OCI-LY3 (cell line): Measurements from ENCODE around the gene CCND1.

Experiments used
- H2AFZ ChIP-seq: fragments of 200-600, 300-600 bp; shearing (Covaris generic); 2 replicates; pipeline ENCODE4 v1.6.0; 2014; ENCODE audit warnings: antibody characterized with exemption, low read depth, low read length
- H3K27ac ChIP-seq: fragments of 200-600, 300-600 bp; sonication (generic); 2 replicates; pipeline ENCODE4 v1.5.1; 2014; ENCODE audit warnings: mild to moderate bottlenecking, low read length, moderate library complexity, mixed read lengths
- H3K27me3 ChIP-seq: fragments of 200-600, 300-600 bp; sonication (generic); 2 replicates; pipeline ENCODE4 v1.6.1; 2014; ENCODE audit warnings: low read depth, low read length, mixed read lengths
- H3K36me3 ChIP-seq: fragments of 200-600, 300-600 bp; sonication (generic); replicated peaks from 2 replicates; pipeline ENCODE3; 2014; ENCODE audit warnings: low read depth, low read length, mixed read lengths
- H3K4me1 ChIP-seq: fragments of 300-600, 200-600 bp; sonication (generic); 2 replicates; pipeline ENCODE4 v1.6.1; 2014; ENCODE audit warnings: low read length, mixed read lengths
- H3K4me2 ChIP-seq: fragments of 200-600, 300-600 bp; sonication (generic); 2 replicates; pipeline ENCODE4 v1.6.1; 2014; ENCODE audit warnings: low read length, mixed read lengths
- H3K4me3 ChIP-seq: fragments of 300-600, 200-600 bp; sonication (generic); 2 replicates; pipeline ENCODE4 v1.5.1; 2014; ENCODE audit warnings: antibody characterized with exemption, mild to moderate bottlenecking, low read length, moderate library complexity
- H3K79me2 ChIP-seq: fragments of 300-600, 200-600 bp; shearing (Covaris generic); 2 replicates; pipeline ENCODE4 v1.6.1; 2014; ENCODE audit warnings: mild to moderate bottlenecking, low read length, mixed read lengths
- H3K9ac ChIP-seq: fragments of 300-600, 200-600 bp; shearing (Covaris generic); 2 replicates; pipeline ENCODE4 v1.6.0; 2014; ENCODE audit warnings: mild to moderate bottlenecking, low read length, moderate library complexity
- H3K9me3 ChIP-seq: fragments of 200-600, 300-600 bp; shearing (Covaris generic); 2 replicates; pipeline ENCODE4 v1.6.1; 2014; ENCODE audit warnings: low read length, mixed read lengths; ENCODE audit not compliant: insufficient read depth
- H4K20me1 ChIP-seq: fragments of 200-600, 300-600 bp; sonication (generic); 2 replicates; pipeline ENCODE4 v1.6.1; 2016; ENCODE audit warnings: low read length, mixed read lengths; ENCODE audit not compliant: insufficient read depth
- CTCF ChIP-seq: fragments of 200-600, 300-600 bp; sonication (generic); IDR thresholded peaks from 2 replicates; pipeline ENCODE4 v1.5.1; 2014; ENCODE audit warnings: antibody characterized with exemption, low read length, low read depth
- EZH2phosphoT487 ChIP-seq: fragments of 200-600 bp; shearing (Covaris generic); IDR thresholded peaks from 2 replicates; pipeline ENCODE4 v1.6.1; 2018; ENCODE audit warnings: antibody characterized with exemption, mixed run types, low read depth

CCND1 gene

DNA sequence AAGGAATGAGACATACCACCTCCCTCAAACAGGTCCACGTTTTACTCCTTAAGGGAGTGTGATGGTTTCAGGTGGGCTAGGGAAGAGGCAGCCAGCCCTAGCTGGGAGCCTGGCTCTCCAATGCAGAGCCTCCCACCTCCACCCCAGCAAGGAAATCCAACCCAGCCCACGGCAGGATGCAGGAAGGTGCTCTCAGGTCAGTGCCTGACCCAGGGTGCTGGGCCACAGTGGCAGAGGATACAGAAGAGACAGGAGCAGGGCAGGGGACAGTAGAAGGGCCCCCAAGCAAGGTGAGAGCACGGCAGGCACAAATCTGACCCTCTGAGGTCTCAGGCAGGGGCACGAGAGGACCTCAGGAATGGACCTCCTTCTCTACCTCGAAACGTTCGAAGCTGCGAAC is 26.9 kb upstream of the CCND1 start:
- peaks cover 12% of the 10 kb centered on the region for H3K27me3 ChIP-seq
- no peaks in the 10 kb centered on the region for H4K20me1 ChIP-seq
- H3K4me1 ChIP-seq = no peaks in the 10 kb centered on the region
- H3K4me2 ChIP-seq = no peak overlapping the region
- H3K79me2 ChIP-seq = no peaks in the 10 kb centered on the region
- no peak overlapping the region for H3K4me3 ChIP-seq
- no peak for TF ChIP-seq CTCF
- TF ChIP-seq EZH2phosphoT487 = no peak
- H3K9ac ChIP-seq = no peak overlapping the region
- H3K27ac ChIP-seq = no peak overlapping the region
- H3K36me3 ChIP-seq = no peaks in the 10 kb centered on the region
- no peak overlapping the region for H2AFZ ChIP-seq
- H3K9me3 ChIP-seq = no peaks in the 10 kb centered on the region

GRCh38 chr11:69615545-69616278 is 25.2 kb upstream of the CCND1 start:
- Histone ChIP-seq H3K4me1 (no peaks in the 10 kb centered on the region), H3K9me3 (no peaks in the 10 kb centered on the region), H2AFZ (no peak overlapping the region), H3K9ac (no peak overlapping the region), H3K27ac (no peak overlapping the region), H4K20me1 (no peaks in the 10 kb centered on the region), H3K4me3 (no peak overlapping the region), H3K27me3 (peaks cover 8% of the 10 kb centered on the region; the same call in 1 of the 2 replicates), H3K4me2 (no peak overlapping the region), H3K79me2 (no peaks in the 10 kb centered on the region), H3K36me3 (no peaks in the 10 kb centered on the region)
- no peak for TF ChIP-seq CTCF
- no peak for TF ChIP-seq EZH2phosphoT487

- no peak overlapping the region for H3K4me2 ChIP-seq
- H3K27ac ChIP-seq = no peak overlapping the region
- H3K27me3 ChIP-seq = peaks cover 12% of the 10 kb centered on the region; the same call in 1 of the 2 replicates
- no peak for TF ChIP-seq CTCF
- no peak for TF ChIP-seq EZH2phosphoT487
- H3K79me2 ChIP-seq = no peaks in the 10 kb centered on the region
- H3K4me1 ChIP-seq = no peaks in the 10 kb centered on the region
- no peaks in the 10 kb centered on the region for H4K20me1 ChIP-seq
- H3K36me3 ChIP-seq = no peaks in the 10 kb centered on the region
- H3K9me3 ChIP-seq = no peaks in the 10 kb centered on the region
- H2AFZ ChIP-seq = no peak overlapping the region
- no peak overlapping the region for H3K9ac ChIP-seq
- H3K4me3 ChIP-seq = no peak overlapping the region
These were observed 23.7 kb upstream of the CCND1 start for GRCh38 chr11:69617220-69617619.

DNA sequence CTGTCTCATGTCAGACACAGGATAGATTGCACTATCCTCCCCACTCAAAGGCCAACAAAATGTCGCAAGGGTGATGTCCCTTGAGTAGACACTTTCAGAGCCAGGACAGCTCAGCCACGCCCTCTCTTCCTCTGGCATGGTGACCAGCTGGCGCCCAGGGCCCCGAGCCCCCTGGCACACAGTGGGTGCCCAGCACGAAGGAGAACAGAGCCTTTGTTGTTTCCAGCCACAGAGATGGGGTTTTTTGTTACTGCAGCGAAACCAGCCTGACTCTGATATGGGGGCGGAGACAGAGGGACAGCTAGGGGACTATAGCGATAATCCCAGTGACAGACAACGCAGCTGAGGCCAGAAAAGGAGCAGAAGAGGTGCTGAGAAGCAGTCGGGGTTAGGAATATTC is 23.3 kb upstream of the CCND1 start:
- H3K9me3 ChIP-seq = no peaks in the 10 kb centered on the region
- H3K79me2 ChIP-seq = no peaks in the 10 kb centered on the region
- TF ChIP-seq EZH2phosphoT487 (no peak), CTCF (no peak)
- H3K9ac ChIP-seq = no peak overlapping the region
- H3K4me2 ChIP-seq = no peak overlapping the region
- no peak overlapping the region for H3K4me3 ChIP-seq
- no peaks in the 10 kb centered on the region for H4K20me1 ChIP-seq
- H2AFZ ChIP-seq = no peak overlapping the region
- H3K36me3 ChIP-seq = no peaks in the 10 kb centered on the region
- H3K27me3 ChIP-seq = peaks cover 12% of the 10 kb centered on the region; the same call in 1 of the 2 replicates
- no peaks in the 10 kb centered on the region for H3K4me1 ChIP-seq
- no peak overlapping the region for H3K27ac ChIP-seq
